Measurements from ENCODE around the gene EHBP1.

EHBP1 gene

GRCh38 chr2:62806231-62806630 is 100.7 kb downstream of the EHBP1 start:
- Histone ChIP-seq H3K36me3 (ENCODE audit: insufficient read depth, insufficient read length, low read length) (no peaks in the 10 kb centered on the region), H3K4me1 (ENCODE audit: insufficient read depth, insufficient read length) (no peaks in the 10 kb centered on the region), H3K4me3 (ENCODE audit: insufficient read length, low read depth) (no peak overlapping the region), H3K27me3 (ENCODE audit: insufficient read depth, insufficient read length) (no peaks in the 10 kb centered on the region), H3K9ac (ENCODE audit: insufficient read length, low read depth) (no peak overlapping the region), H3K9me3 (ENCODE audit: insufficient read depth, low read length) (no peaks in the 10 kb centered on the region; the same call in 1 of the 2 replicates)
- TF ChIP-seq YY1 (IDR thresholded peaks at IDR 0.05; ENCODE audit: insufficient read depth, insufficient read length) = no peak
- TF ChIP-seq SUZ12 (IDR thresholded peaks at IDR 0.05; ENCODE audit: extremely low read depth, insufficient read depth, insufficient read length) = no peak
- TF ChIP-seq ZNF274 (IDR thresholded peaks at IDR 0.05; ENCODE audit: low read depth, low read length) = no peak
- no peak for DNase-seq (ENCODE audit: low read depth, low spot score)

GRCh38 chr2:62808554-62808953 is 103.0 kb downstream of the EHBP1 start:
- no peaks in the 10 kb centered on the region; the same call in 1 of the 2 replicates for H3K9me3 ChIP-seq (ENCODE audit: insufficient read depth, low read length)
- no peak overlapping the region for H3K9ac ChIP-seq (ENCODE audit: insufficient read length, low read depth)
- no peaks in the 10 kb centered on the region for H3K36me3 ChIP-seq (ENCODE audit: insufficient read depth, insufficient read length, low read length)
- H3K27me3 ChIP-seq (ENCODE audit: insufficient read depth, insufficient read length) = no peaks in the 10 kb centered on the region
- H3K4me3 ChIP-seq (ENCODE audit: insufficient read length, low read depth) = no peak overlapping the region
- TF ChIP-seq ZNF274 (IDR thresholded peaks at IDR 0.05; ENCODE audit: low read depth, low read length) (no peak), SUZ12 (IDR thresholded peaks at IDR 0.05; ENCODE audit: extremely low read depth, insufficient read depth, insufficient read length) (no peak), YY1 (IDR thresholded peaks at IDR 0.05; ENCODE audit: insufficient read depth, insufficient read length) (no peak)
- no peaks in the 10 kb centered on the region for H3K4me1 ChIP-seq (ENCODE audit: insufficient read depth, insufficient read length)
- no peak for DNase-seq (ENCODE audit: low read depth, low spot score)

- H3K9ac ChIP-seq (ENCODE audit: insufficient read length, low read depth) = no peak overlapping the region
- H3K36me3 ChIP-seq (ENCODE audit: insufficient read depth, insufficient read length, low read length) = no peaks in the 10 kb centered on the region
- DNase-seq (ENCODE audit: low read depth, low spot score) = no peak
- no peaks in the 10 kb centered on the region for H3K4me1 ChIP-seq (ENCODE audit: insufficient read depth, insufficient read length)
- no peaks in the 10 kb centered on the region for H3K27me3 ChIP-seq (ENCODE audit: insufficient read depth, insufficient read length)
- no peaks in the 10 kb centered on the region; the same call in 1 of the 2 replicates for H3K9me3 ChIP-seq (ENCODE audit: insufficient read depth, low read length)
- TF ChIP-seq YY1 (IDR thresholded peaks at IDR 0.05; ENCODE audit: insufficient read depth, insufficient read length) (no peak), ZNF274 (IDR thresholded peaks at IDR 0.05; ENCODE audit: low read depth, low read length) (no peak), SUZ12 (IDR thresholded peaks at IDR 0.05; ENCODE audit: extremely low read depth, insufficient read depth, insufficient read length) (no peak)
- H3K4me3 ChIP-seq (ENCODE audit: insufficient read length, low read depth) = no peak overlapping the region
Measured at GRCh38 chr2:62811086-62811485, 105.6 kb downstream of the EHBP1 start.

- Histone ChIP-seq H3K4me3 (ENCODE audit: insufficient read length, low read depth) (no peak overlapping the region), H3K4me1 (ENCODE audit: insufficient read depth, insufficient read length) (no peaks in the 10 kb centered on the region), H3K27me3 (ENCODE audit: insufficient read depth, insufficient read length) (no peaks in the 10 kb centered on the region), H3K9me3 (ENCODE audit: insufficient read depth, low read length) (no peaks in the 10 kb centered on the region; the same call in 1 of the 2 replicates), H3K36me3 (ENCODE audit: insufficient read depth, insufficient read length, low read length) (no peaks in the 10 kb centered on the region), H3K9ac (ENCODE audit: insufficient read length, low read depth) (no peak overlapping the region)
- no peak for DNase-seq (ENCODE audit: low read depth, low spot score)
- TF ChIP-seq YY1 (IDR thresholded peaks at IDR 0.05; ENCODE audit: insufficient read depth, insufficient read length) (no peak), ZNF274 (IDR thresholded peaks at IDR 0.05; ENCODE audit: low read depth, low read length) (no peak), SUZ12 (IDR thresholded peaks at IDR 0.05; ENCODE audit: extremely low read depth, insufficient read depth, insufficient read length) (no peak)
Measured at GRCh38 chr2:62811972-62812371, 106.5 kb downstream of the EHBP1 start.

GRCh38 chr2:62812921-62813825 is 107.7 kb downstream of the EHBP1 start:
- H3K9ac ChIP-seq (ENCODE audit: insufficient read length, low read depth) = no peak overlapping the region
- H3K4me1 ChIP-seq (ENCODE audit: insufficient read depth, insufficient read length) = no peaks in the 10 kb centered on the region
- H3K9me3 ChIP-seq (ENCODE audit: insufficient read depth, low read length) = no peaks in the 10 kb centered on the region
- TF ChIP-seq YY1 (IDR thresholded peaks at IDR 0.05; ENCODE audit: insufficient read depth, insufficient read length) (no peak), SUZ12 (IDR thresholded peaks at IDR 0.05; ENCODE audit: extremely low read depth, insufficient read depth, insufficient read length) (no peak), ZNF274 (IDR thresholded peaks at IDR 0.05; ENCODE audit: low read depth, low read length) (no peak)
- no peaks in the 10 kb centered on the region for H3K27me3 ChIP-seq (ENCODE audit: insufficient read depth, insufficient read length)
- H3K36me3 ChIP-seq (ENCODE audit: insufficient read depth, insufficient read length, low read length) = no peaks in the 10 kb centered on the region
- DNase-seq (ENCODE audit: low read depth, low spot score) = no peak
- no peak overlapping the region for H3K4me3 ChIP-seq (ENCODE audit: insufficient read length, low read depth)

- no peak for TF ChIP-seq YY1 (IDR thresholded peaks at IDR 0.05; ENCODE audit: insufficient read depth, insufficient read length)
- TF ChIP-seq ZNF274 (IDR thresholded peaks at IDR 0.05; ENCODE audit: low read depth, low read length) = no peak
- TF ChIP-seq SUZ12 (IDR thresholded peaks at IDR 0.05; ENCODE audit: extremely low read depth, insufficient read depth, insufficient read length) = no peak
Measured at GRCh38 chr2:62814123-62814522, 108.6 kb downstream of the EHBP1 start.

GRCh38 chr2:62817348-62817747 is 111.8 kb downstream of the EHBP1 start:
- Histone ChIP-seq H3K36me3 (ENCODE audit: insufficient read depth, insufficient read length, low read length) (no peaks in the 10 kb centered on the region), H3K4me1 (ENCODE audit: insufficient read depth, insufficient read length) (no peaks in the 10 kb centered on the region), H3K9ac (ENCODE audit: insufficient read length, low read depth) (no peak overlapping the region), H3K27me3 (ENCODE audit: insufficient read depth, insufficient read length) (no peaks in the 10 kb centered on the region), H3K9me3 (ENCODE audit: insufficient read depth, low read length) (no peaks in the 10 kb centered on the region), H3K4me3 (ENCODE audit: insufficient read length, low read depth) (no peak overlapping the region)
- no peak for DNase-seq (ENCODE audit: low read depth, low spot score)
- TF ChIP-seq SUZ12 (IDR thresholded peaks at IDR 0.05; ENCODE audit: extremely low read depth, insufficient read depth, insufficient read length) (no peak), ZNF274 (IDR thresholded peaks at IDR 0.05; ENCODE audit: low read depth, low read length) (no peak), YY1 (IDR thresholded peaks at IDR 0.05; ENCODE audit: insufficient read depth, insufficient read length) (no peak)

More at GRCh38 chr2:62814123-62814522, 108.6 kb downstream of the EHBP1 start:
- Histone ChIP-seq H3K4me1 (ENCODE audit: insufficient read depth, insufficient read length) (no peaks in the 10 kb centered on the region), H3K4me3 (ENCODE audit: insufficient read length, low read depth) (no peak overlapping the region), H3K36me3 (ENCODE audit: insufficient read depth, insufficient read length, low read length) (no peaks in the 10 kb centered on the region), H3K27me3 (ENCODE audit: insufficient read depth, insufficient read length) (no peaks in the 10 kb centered on the region), H3K9me3 (ENCODE audit: insufficient read depth, low read length) (no peaks in the 10 kb centered on the region), H3K9ac (ENCODE audit: insufficient read length, low read depth) (no peak overlapping the region)
- no peak for DNase-seq (ENCODE audit: low read depth, low spot score)
